Measurements from ENCODE around the gene CDC73. TPM values are rescaled to one million over a fixed set of nuclear protein-coding genes. Genes with fewer than 3 reads are reported as not detected.

CDC73 gene
- total and polyA plus RNA-seq, 9 of the 15 experiments (the other 6 are each of a cell fraction or from before 2014, with no cell fraction given), result 19.0 to 61.7 (median 30.1) TPM

- ATAC-seq (no peak), DNase-seq (ENCODE audit: extremely low read depth in 1 of 4, low spot score in 3 of 4) (no peak), FAIRE-seq (no peak)
- H3K27me3 ChIP-seq (ENCODE audit: control insufficient read depth in 2 of 2, insufficient read depth in 2 of 2, low read length in 2 of 2), result no peaks in the 10 kb centered on the region
- no peak overlapping the region for H3K27ac ChIP-seq (ENCODE audit: extremely low read depth, low read depth, low read length)
- H3K79me2 ChIP-seq (ENCODE audit: control insufficient read depth, insufficient read depth, low read length), result no peaks in the 10 kb centered on the region
- no peaks in the 10 kb centered on the region for H4K20me1 ChIP-seq (replicated peaks; ENCODE audit: control insufficient read depth, insufficient read depth, low read length)
- H2AFZ ChIP-seq (ENCODE audit: low read depth, low read length), result no peak overlapping the region
- ChIA-PET POLR2A (no interaction called here), CTCF (ENCODE audit: low intra/inter-chr PET ratio) (no interaction called here)
- 0% methylated on average over 2 of the region's 2 CpGs for WGBS (ENCODE audit: insufficient coverage, low coverage, missing lambda C conversion rate)
- H3K36me3 ChIP-seq (ENCODE audit: control insufficient read depth, insufficient read depth, low read length), result no peaks in the 10 kb centered on the region
- no peaks in the 10 kb centered on the region for H3K4me1 ChIP-seq (replicated peaks in 1 of 2; ENCODE audit: control insufficient read depth in 2 of 2, insufficient read depth in 2 of 2, low read length in 2 of 2)
- in situ Hi-C loops (cut with MboI), result no loop called here
- no peak overlapping the region for H3K4me3 ChIP-seq
- no TSS peak for BruUV-seq (replicated peaks)
- H3K9me3 ChIP-seq (replicated peaks; ENCODE audit: control insufficient read depth, insufficient read depth, low read depth, low read length), result no peaks in the 10 kb centered on the region
- intact Hi-C loops (cut with micrococcal nuclease), result no loop called here
- H3K4me2 ChIP-seq (ENCODE audit: insufficient read depth, low read length), result no peak overlapping the region
- H3K9ac ChIP-seq (ENCODE audit: insufficient read depth in 1 of 2, low read depth in 2 of 2, low read length in 2 of 2), result no peak overlapping the region
- H3K9me1 ChIP-seq (ENCODE audit: control insufficient read depth, insufficient read depth, low read length), result no peaks in the 10 kb centered on the region
- TF ChIP-seq BACH1 (tag; IDR thresholded peaks at IDR 0.05) (no peak), NR4A1 (CRISPR knock-in tag; IDR thresholded peaks at IDR 0.05) (no peak), NR4A1 (tag; IDR thresholded peaks at IDR 0.05) (no peak), CBX8 (IDR thresholded peaks at IDR 0.05; ENCODE audit: borderline replicate concordance, extremely low read depth, low read depth, low read length, poor library complexity, severe bottlenecking) (no peak), ATF6 (CRISPR knock-in tag; IDR thresholded peaks at IDR 0.05) (no peak), TFAP4 (CRISPR knock-in tag; IDR thresholded peaks at IDR 0.05; ENCODE audit: borderline replicate concordance) (no peak), FOXK1 (CRISPR knock-in tag; IDR thresholded peaks at IDR 0.05; ENCODE audit: borderline replicate concordance) (no peak), UBTF (IDR thresholded peaks at IDR 0.05; ENCODE audit: borderline replicate concordance in 1 of 2, low read depth in 2 of 2, low read length in 2 of 2) (no peak), CEBPZ (IDR thresholded peaks at IDR 0.05; ENCODE audit: borderline replicate concordance, low read depth, low read length) (no peak), MAFK (IDR thresholded peaks at IDR 0.05; ENCODE audit: low read length) (no peak), SLC30A9 (CRISPR knock-in tag; IDR thresholded peaks at IDR 0.05) (no peak), SMC3 (conservative IDR thresholded peaks at IDR 0.05; ENCODE audit: insufficient read depth, low read depth, low read length) (no peak), TAF1 (IDR thresholded peaks at IDR 0.05; ENCODE audit: control insufficient read depth, extremely low read depth, insufficient read depth, low read length, severe bottlenecking) (no peak), ZNF785 (CRISPR knock-in tag; IDR thresholded peaks at IDR 0.05) (no peak)
Measured at GRCh38 chr1:193293726-193294125, 171.9 kb downstream of the CDC73 start.
